ENCODE data around the gene OTOGL.

Gene OTOGL

GRCh38 chr12:80260269-80260668 is 160.9 kb downstream of the OTOGL start:
- Histone ChIP-seq H3K4me3 (ENCODE audit: low read depth, low read length, poor library complexity, severe bottlenecking) (no peak overlapping the region), H4K20me1 (ENCODE audit: insufficient read depth, low read length) (no peaks in the 10 kb centered on the region), H3K27ac (ENCODE audit: low read depth, low read length, poor library complexity, severe bottlenecking) (no peak overlapping the region), H3K4me2 (ENCODE audit: low read length) (no peak overlapping the region), H3K9ac (ENCODE audit: low read length) (no peak overlapping the region), H3K9me3 (ENCODE audit: low read length) (no peaks in the 10 kb centered on the region), H3K27me3 (ENCODE audit: insufficient read depth, low read length) (no peaks in the 10 kb centered on the region), H3K4me1 (ENCODE audit: insufficient read depth, low read length, severe bottlenecking) (no peaks in the 10 kb centered on the region), H3K9me2 (ENCODE audit: low read depth, low read length) (no peaks in the 10 kb centered on the region), H3F3A (ENCODE audit: insufficient read depth, low read length) (no peaks in the 10 kb centered on the region), H2AFZ (ENCODE audit: low read length) (no peak overlapping the region), H3K36me3 (ENCODE audit: insufficient read depth, low read length) (no peaks in the 10 kb centered on the region), H3K79me2 (ENCODE audit: insufficient read depth, low read length) (no peaks in the 10 kb centered on the region)
- no peak for TF ChIP-seq EZH2 (IDR thresholded peaks at IDR 0.05; ENCODE audit: borderline replicate concordance, low read length)

DNA sequence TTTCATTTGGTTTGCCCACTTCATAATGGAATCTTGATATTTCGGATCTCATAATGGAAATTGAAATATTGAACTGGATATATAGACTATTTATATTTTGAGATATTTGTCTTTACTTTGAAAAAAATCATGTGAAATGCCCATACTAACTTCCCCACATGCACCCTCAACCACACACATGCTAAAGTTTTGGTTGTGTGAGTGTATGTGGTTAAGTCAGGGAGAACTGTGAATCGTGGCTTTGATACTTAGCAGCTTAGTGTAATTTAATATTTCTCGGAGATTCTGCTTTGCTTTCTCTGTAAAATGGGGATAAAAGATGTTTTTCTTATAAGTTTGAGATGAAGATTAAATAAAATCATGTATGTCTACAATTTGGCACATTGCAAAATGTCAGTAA is 162.1 kb downstream of the OTOGL start:
- TF ChIP-seq EZH2 (IDR thresholded peaks at IDR 0.05; ENCODE audit: borderline replicate concordance, low read length), result no peak
- TF ChIP-seq, protein P1, sequence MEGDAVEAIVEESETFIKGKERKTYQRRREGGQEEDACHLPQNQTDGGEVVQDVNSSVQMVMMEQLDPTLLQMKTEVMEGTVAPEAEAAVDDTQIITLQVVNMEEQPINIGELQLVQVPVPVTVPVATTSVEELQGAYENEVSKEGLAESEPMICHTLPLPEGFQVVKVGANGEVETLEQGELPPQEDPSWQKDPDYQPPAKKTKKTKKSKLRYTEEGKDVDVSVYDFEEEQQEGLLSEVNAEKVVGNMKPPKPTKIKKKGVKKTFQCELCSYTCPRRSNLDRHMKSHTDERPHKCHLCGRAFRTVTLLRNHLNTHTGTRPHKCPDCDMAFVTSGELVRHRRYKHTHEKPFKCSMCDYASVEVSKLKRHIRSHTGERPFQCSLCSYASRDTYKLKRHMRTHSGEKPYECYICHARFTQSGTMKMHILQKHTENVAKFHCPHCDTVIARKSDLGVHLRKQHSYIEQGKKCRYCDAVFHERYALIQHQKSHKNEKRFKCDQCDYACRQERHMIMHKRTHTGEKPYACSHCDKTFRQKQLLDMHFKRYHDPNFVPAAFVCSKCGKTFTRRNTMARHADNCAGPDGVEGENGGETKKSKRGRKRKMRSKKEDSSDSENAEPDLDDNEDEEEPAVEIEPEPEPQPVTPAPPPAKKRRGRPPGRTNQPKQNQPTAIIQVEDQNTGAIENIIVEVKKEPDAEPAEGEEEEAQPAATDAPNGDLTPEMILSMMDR (IDR thresholded peaks at IDR 0.05; ENCODE audit: low read length), result no peak
- Histone ChIP-seq H4K20me1 (ENCODE audit: insufficient read depth, low read length) (no peaks in the 10 kb centered on the region), H3K9me2 (ENCODE audit: low read depth, low read length) (no peaks in the 10 kb centered on the region), H3K4me3 (ENCODE audit: low read depth, low read length, poor library complexity, severe bottlenecking) (no peak overlapping the region), H3F3A (ENCODE audit: insufficient read depth, low read length) (no peaks in the 10 kb centered on the region), H3K79me2 (ENCODE audit: insufficient read depth, low read length) (no peaks in the 10 kb centered on the region), H3K9ac (ENCODE audit: low read length) (no peak overlapping the region), H3K9me3 (ENCODE audit: low read length) (no peaks in the 10 kb centered on the region), H3K4me2 (ENCODE audit: low read length) (no peak overlapping the region), H3K4me1 (ENCODE audit: insufficient read depth, low read length, severe bottlenecking) (no peaks in the 10 kb centered on the region), H2AFZ (ENCODE audit: low read length) (no peak overlapping the region), H3K27ac (ENCODE audit: low read depth, low read length, poor library complexity, severe bottlenecking) (no peak overlapping the region), H3K36me3 (ENCODE audit: insufficient read depth, low read length) (no peaks in the 10 kb centered on the region), H3K27me3 (ENCODE audit: insufficient read depth, low read length) (no peaks in the 10 kb centered on the region)

DNA sequence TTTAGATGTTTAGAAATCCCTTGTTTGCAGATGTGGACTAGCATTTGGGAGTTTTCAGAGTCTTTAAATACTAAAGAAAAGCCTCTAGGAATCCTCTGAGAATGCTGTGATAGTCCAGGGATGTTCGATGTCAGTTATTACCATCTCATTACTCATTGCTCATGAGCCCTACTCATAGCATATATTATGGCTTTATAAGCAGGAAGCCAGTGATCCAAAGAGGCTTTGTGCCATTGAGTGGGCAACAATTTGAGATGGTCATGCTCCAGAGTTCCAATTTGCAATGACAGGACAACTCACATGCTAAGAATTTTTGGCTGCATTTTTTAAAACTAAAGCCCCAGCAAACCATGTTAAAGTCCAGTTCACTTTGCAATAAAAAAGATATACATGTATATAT is 163.0 kb downstream of the OTOGL start:
- no peak overlapping the region for H3K27ac ChIP-seq (ENCODE audit: low read depth, low read length, poor library complexity, severe bottlenecking)
- no peaks in the 10 kb centered on the region for H3K9me3 ChIP-seq (ENCODE audit: low read length)
- no peak overlapping the region for H3K4me3 ChIP-seq (ENCODE audit: low read depth, low read length, poor library complexity, severe bottlenecking)
- no peaks in the 10 kb centered on the region for H4K20me1 ChIP-seq (ENCODE audit: insufficient read depth, low read length)
- no peaks in the 10 kb centered on the region for H3K4me1 ChIP-seq (ENCODE audit: insufficient read depth, low read length, severe bottlenecking)
- no peaks in the 10 kb centered on the region for H3K9me2 ChIP-seq (ENCODE audit: low read depth, low read length)
- no peaks in the 10 kb centered on the region for H3K36me3 ChIP-seq (ENCODE audit: insufficient read depth, low read length)
- TF ChIP-seq, protein P1 (IDR thresholded peaks at IDR 0.05; ENCODE audit: low read length), result no peak
- no peak for TF ChIP-seq EZH2 (IDR thresholded peaks at IDR 0.05; ENCODE audit: borderline replicate concordance, low read length)
- no peak overlapping the region for H3K4me2 ChIP-seq (ENCODE audit: low read length)
- H2AFZ ChIP-seq (ENCODE audit: low read length), result no peak overlapping the region
- H3K9ac ChIP-seq (ENCODE audit: low read length), result no peak overlapping the region
- H3K79me2 ChIP-seq (ENCODE audit: insufficient read depth, low read length), result no peaks in the 10 kb centered on the region
- no peaks in the 10 kb centered on the region for H3K27me3 ChIP-seq (ENCODE audit: insufficient read depth, low read length)
- no peaks in the 10 kb centered on the region for H3F3A ChIP-seq (ENCODE audit: insufficient read depth, low read length)

DNA sequence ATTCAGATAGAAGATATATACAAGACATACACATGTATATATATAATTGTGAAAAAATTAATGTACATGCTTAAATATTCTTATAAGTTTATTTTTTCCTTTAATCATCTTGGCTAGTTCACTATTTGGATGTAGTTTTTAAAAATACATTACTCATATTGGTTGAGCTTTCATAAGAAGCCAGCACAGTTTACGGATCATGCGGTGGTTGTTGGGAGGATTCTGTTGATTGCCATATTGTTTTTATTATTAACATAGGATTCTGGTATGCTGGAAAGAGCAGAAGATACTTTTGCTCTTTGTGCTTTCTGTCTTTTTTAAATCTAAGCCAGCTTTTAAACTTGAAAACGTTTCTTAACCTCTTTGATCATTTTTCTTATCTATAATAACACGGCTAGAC is 163.4 kb downstream of the OTOGL start:
- no peaks in the 10 kb centered on the region for H3K9me3 ChIP-seq (ENCODE audit: low read length)
- no peak overlapping the region for H3K4me3 ChIP-seq (ENCODE audit: low read depth, low read length, poor library complexity, severe bottlenecking)
- H3K36me3 ChIP-seq (ENCODE audit: insufficient read depth, low read length), result no peaks in the 10 kb centered on the region
- no peaks in the 10 kb centered on the region for H3K79me2 ChIP-seq (ENCODE audit: insufficient read depth, low read length)
- no peak overlapping the region for H3K4me2 ChIP-seq (ENCODE audit: low read length)
- TF ChIP-seq EZH2 (IDR thresholded peaks at IDR 0.05; ENCODE audit: borderline replicate concordance, low read length), result no peak
- no peaks in the 10 kb centered on the region for H3F3A ChIP-seq (ENCODE audit: insufficient read depth, low read length)
- H3K27ac ChIP-seq (ENCODE audit: low read depth, low read length, poor library complexity, severe bottlenecking), result no peak overlapping the region
- no peaks in the 10 kb centered on the region for H3K9me2 ChIP-seq (ENCODE audit: low read depth, low read length)
- H2AFZ ChIP-seq (ENCODE audit: low read length), result no peak overlapping the region
- H3K4me1 ChIP-seq (ENCODE audit: insufficient read depth, low read length, severe bottlenecking), result no peaks in the 10 kb centered on the region
- H3K27me3 ChIP-seq (ENCODE audit: insufficient read depth, low read length), result no peaks in the 10 kb centered on the region
- no peak overlapping the region for H3K9ac ChIP-seq (ENCODE audit: low read length)
- no peaks in the 10 kb centered on the region for H4K20me1 ChIP-seq (ENCODE audit: insufficient read depth, low read length)
